Measurements from ENCODE around the gene LSM4.
"Not testable (repeated sequence)": the region's sequence is repeated elsewhere in the genome, so short reads cannot be mapped to it uniquely, and the experiment has no call there.

LSM4 gene

DNA sequence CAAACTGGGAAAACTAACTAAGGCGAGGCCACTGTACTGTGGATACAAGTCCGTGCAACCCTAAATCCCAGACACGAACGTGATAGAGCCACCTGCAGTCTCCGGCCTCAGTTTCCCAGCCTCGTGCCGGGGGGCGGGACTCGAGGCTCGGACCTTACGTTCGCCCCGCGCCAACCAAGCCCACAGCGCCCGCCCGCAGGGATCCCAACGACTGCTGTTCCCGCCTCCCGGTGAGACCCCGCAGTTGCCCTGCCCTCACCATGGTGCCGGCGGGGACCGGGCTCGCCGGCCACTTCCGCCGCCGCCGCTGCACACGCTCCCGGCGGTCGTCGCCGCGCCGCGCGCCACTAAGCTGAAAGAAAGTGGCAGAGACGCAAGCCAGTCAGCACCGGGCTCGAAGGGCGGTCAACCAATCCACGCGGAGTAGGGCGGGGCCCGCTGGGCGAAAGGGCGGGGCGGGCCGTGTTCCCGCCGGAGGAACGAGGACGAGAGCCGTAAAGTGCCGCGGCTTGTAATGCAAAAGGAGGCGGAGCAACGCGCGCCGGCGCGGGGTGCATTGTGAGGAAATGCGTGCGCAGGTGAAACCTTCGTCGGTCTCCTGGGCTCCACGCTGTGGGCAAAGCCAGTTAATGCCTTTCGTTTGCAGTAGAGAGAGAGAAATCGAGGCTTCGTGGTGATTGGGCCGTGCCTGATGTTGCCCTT lies at the start of gene LSM4:
Gene LSM4 (minus strand): TSS at position 318 of the 702 bp plus-strand sequence. CDS start 56 bp downstream, at position 262.
- peak within 1 kb of the TSS; percentile 65; the same call in 1 of the 2 replicates for H3K4me3 ChIP-seq (ENCODE audit: low read length)
- no peaks in the 10 kb centered on the region for H3K36me3 ChIP-seq (ENCODE audit: control insufficient read depth, insufficient read depth, low read length)
- DNase-seq (ENCODE audit: low read depth, low spot score) = peak; percentile 98
- no peaks in the 10 kb centered on the region for H3K4me1 ChIP-seq (ENCODE audit: control insufficient read depth, insufficient read depth, low read length)
- no CpG with 5 or more reads among the region's 75 CpGs for WGBS (ENCODE audit: insufficient coverage, insufficient read length)
- H3K9me3 ChIP-seq (ENCODE audit: control insufficient read depth, insufficient read depth, low read length) = no peaks in the 10 kb centered on the region
- no peaks in the 10 kb centered on the region for H3K27me3 ChIP-seq (ENCODE audit: control insufficient read depth, insufficient read depth, low read length)
- H3K27ac ChIP-seq (ENCODE audit: low read length) = no peak within 1 kb of the TSS

GRCh38 chr19:18368504-18369222 lies 45.8 kb upstream of the LSM4 start:
- Histone ChIP-seq H3K27ac (ENCODE audit: low read length) (no peak overlapping the region), H3K36me3 (ENCODE audit: control insufficient read depth, insufficient read depth, low read length) (no peaks in the 10 kb centered on the region; the same call in 1 of the 2 replicates), H3K4me1 (ENCODE audit: control insufficient read depth, insufficient read depth, low read length) (peaks cover 5% of the 10 kb centered on the region; the same call in 1 of the 2 replicates), H3K9me3 (ENCODE audit: control insufficient read depth, insufficient read depth, low read length) (no peaks in the 10 kb centered on the region), H3K4me3 (ENCODE audit: low read length) (no peak overlapping the region), H3K27me3 (ENCODE audit: control insufficient read depth, insufficient read depth, low read length) (no peaks in the 10 kb centered on the region)
- DNase-seq (ENCODE audit: low read depth, low spot score) = no peak
- no CpG with 5 or more reads among the region's 15 CpGs for whole genome bisulfite sequencing (ENCODE audit: insufficient coverage, insufficient read length)

DNA sequence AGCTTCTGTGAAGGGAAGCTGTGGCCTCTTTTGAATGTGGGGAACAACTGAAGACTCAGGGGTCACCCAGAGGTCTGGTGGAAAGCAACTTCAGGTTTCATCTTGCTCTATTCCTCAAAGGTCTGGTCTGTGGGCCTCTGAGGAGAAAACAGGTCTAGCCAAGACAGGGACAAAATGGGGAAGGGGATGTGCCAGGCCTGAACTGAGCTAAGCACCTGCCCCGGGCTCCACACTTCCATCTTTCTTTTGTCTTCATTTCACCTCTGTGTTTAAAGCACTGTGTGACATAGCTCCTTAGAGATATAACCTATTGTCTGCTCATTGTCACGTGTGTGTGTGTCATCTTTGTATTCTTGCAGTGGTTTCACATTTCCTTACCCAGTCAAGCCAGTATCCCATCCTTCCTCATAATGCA lies 43.2 kb upstream of the LSM4 start:
- Histone ChIP-seq H3K27ac (ENCODE audit: low read length) (no peak overlapping the region), H3K36me3 (ENCODE audit: control insufficient read depth, insufficient read depth, low read length) (no peaks in the 10 kb centered on the region; the same call in 1 of the 2 replicates), H3K4me1 (ENCODE audit: control insufficient read depth, insufficient read depth, low read length) (peaks cover 5% of the 10 kb centered on the region; the same call in 1 of the 2 replicates), H3K27me3 (ENCODE audit: control insufficient read depth, insufficient read depth, low read length) (no peaks in the 10 kb centered on the region), H3K4me3 (ENCODE audit: low read length) (no peak overlapping the region), H3K9me3 (ENCODE audit: control insufficient read depth, insufficient read depth, low read length) (no peaks in the 10 kb centered on the region)
- WGBS (ENCODE audit: insufficient coverage, insufficient read length) = no CpG with 5 or more reads among the region's 2 CpGs
- no peak for DNase-seq (ENCODE audit: low read depth, low spot score)

DNA sequence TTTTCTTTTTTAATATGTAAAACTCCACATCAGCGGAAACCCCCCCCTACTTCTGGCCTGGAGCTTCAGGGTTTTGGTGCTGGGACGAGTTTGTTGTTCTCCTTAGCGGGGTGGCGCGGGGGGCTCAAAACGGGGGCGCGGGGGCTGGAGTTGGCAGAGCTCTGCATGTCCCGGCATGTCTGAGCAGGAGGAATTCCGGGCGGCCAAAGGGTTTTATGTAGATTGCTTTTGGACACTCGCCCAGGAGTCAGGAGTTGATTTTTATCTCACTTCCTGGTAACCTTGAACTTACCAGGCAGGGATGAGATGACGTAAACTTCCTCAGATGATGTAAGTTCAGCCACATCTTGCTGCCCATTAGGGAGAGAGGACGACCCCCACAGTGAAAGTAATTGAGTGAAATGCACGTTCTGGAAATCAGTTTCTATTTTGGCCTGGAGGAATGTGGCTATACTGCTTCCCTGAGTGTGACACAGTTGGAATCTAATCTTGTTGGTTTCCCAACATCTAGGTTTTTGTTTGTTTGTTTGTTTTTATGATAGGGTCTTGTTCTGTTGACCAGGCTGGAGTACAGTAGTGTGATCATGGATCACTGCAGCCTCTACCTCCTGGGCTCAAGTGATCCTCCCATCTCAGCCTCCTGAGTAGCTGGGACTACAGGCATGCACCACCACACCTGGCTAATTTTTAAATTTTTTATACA lies 42.1 kb upstream of the LSM4 start:
- H3K4me3 ChIP-seq (ENCODE audit: low read length) = no peak overlapping the region
- H3K4me1 ChIP-seq (ENCODE audit: control insufficient read depth, insufficient read depth, low read length) = peaks cover 5% of the 10 kb centered on the region; the same call in 1 of the 2 replicates
- no CpG with 5 or more reads among the region's 15 CpGs for WGBS (ENCODE audit: insufficient coverage, insufficient read length)
- no peaks in the 10 kb centered on the region for H3K27me3 ChIP-seq (ENCODE audit: control insufficient read depth, insufficient read depth, low read length)
- no peak overlapping the region for H3K27ac ChIP-seq (ENCODE audit: low read length)
- DNase-seq (ENCODE audit: low read depth, low spot score) = no peak
- no peaks in the 10 kb centered on the region for H3K9me3 ChIP-seq (ENCODE audit: control insufficient read depth, insufficient read depth, low read length)
- H3K36me3 ChIP-seq (ENCODE audit: control insufficient read depth, insufficient read depth, low read length) = no peaks in the 10 kb centered on the region; the same call in 1 of the 2 replicates

- H3K9me3 ChIP-seq (ENCODE audit: control insufficient read depth, insufficient read depth, low read length); DNase-seq (ENCODE audit: low read depth, low spot score); H3K4me3 ChIP-seq (ENCODE audit: low read length); H3K27ac ChIP-seq (ENCODE audit: low read length); H3K36me3 ChIP-seq (ENCODE audit: control insufficient read depth, insufficient read depth, low read length); H3K27me3 ChIP-seq (ENCODE audit: control insufficient read depth, insufficient read depth, low read length); H3K4me1 ChIP-seq (ENCODE audit: control insufficient read depth, insufficient read depth, low read length): not testable (repeated sequence)
- no CpG with 5 or more reads among the region's 11 CpGs for WGBS (ENCODE audit: insufficient coverage, insufficient read length)
Observed at GRCh38 chr19:18364277-18364825, 41.5 kb upstream of the LSM4 start.

- no CpG with 5 or more reads among the region's 6 CpGs for WGBS (ENCODE audit: insufficient coverage, insufficient read length)
- H3K9me3 ChIP-seq (ENCODE audit: control insufficient read depth, insufficient read depth, low read length) = no peaks in the 10 kb centered on the region
- DNase-seq (ENCODE audit: low read depth, low spot score) = no peak
- no peaks in the 10 kb centered on the region for H3K27me3 ChIP-seq (ENCODE audit: control insufficient read depth, insufficient read depth, low read length)
- no peaks in the 10 kb centered on the region; the same call in 1 of the 2 replicates for H3K36me3 ChIP-seq (ENCODE audit: control insufficient read depth, insufficient read depth, low read length)
- no peak overlapping the region for H3K27ac ChIP-seq (ENCODE audit: low read length)
- H3K4me1 ChIP-seq (ENCODE audit: control insufficient read depth, insufficient read depth, low read length) = peaks cover 5% of the 10 kb centered on the region; the same call in 1 of the 2 replicates
- no peak overlapping the region for H3K4me3 ChIP-seq (ENCODE audit: low read length)
Observed at GRCh38 chr19:18363787-18364186, 40.9 kb upstream of the LSM4 start.

GRCh38 chr19:18362934-18363542 lies 40.2 kb upstream of the LSM4 start:
- H3K36me3 ChIP-seq (ENCODE audit: control insufficient read depth, insufficient read depth, low read length) = no peaks in the 10 kb centered on the region; the same call in 1 of the 2 replicates
- no peak for DNase-seq (ENCODE audit: low read depth, low spot score)
- no peaks in the 10 kb centered on the region for H3K9me3 ChIP-seq (ENCODE audit: control insufficient read depth, insufficient read depth, low read length)
- no peak overlapping the region for H3K4me3 ChIP-seq (ENCODE audit: low read length)
- H3K27me3 ChIP-seq (ENCODE audit: control insufficient read depth, insufficient read depth, low read length) = no peaks in the 10 kb centered on the region
- H3K27ac ChIP-seq (ENCODE audit: low read length) = no peak overlapping the region
- WGBS (ENCODE audit: insufficient coverage, insufficient read length) = no CpG with 5 or more reads among the region's 17 CpGs
- H3K4me1 ChIP-seq (ENCODE audit: control insufficient read depth, insufficient read depth, low read length) = peaks cover 5% of the 10 kb centered on the region; the same call in 1 of the 2 replicates

- no CpG with 5 or more reads among the region's 8 CpGs for WGBS (ENCODE audit: insufficient coverage, insufficient read length)
- Histone ChIP-seq H3K27ac (ENCODE audit: low read length) (no peak overlapping the region), H3K4me3 (ENCODE audit: low read length) (no peak overlapping the region), H3K4me1 (ENCODE audit: control insufficient read depth, insufficient read depth, low read length) (peaks cover 5% of the 10 kb centered on the region; the same call in 1 of the 2 replicates), H3K36me3 (ENCODE audit: control insufficient read depth, insufficient read depth, low read length) (peaks cover 5% of the 10 kb centered on the region), H3K27me3 (ENCODE audit: control insufficient read depth, insufficient read depth, low read length) (no peaks in the 10 kb centered on the region), H3K9me3 (ENCODE audit: control insufficient read depth, insufficient read depth, low read length) (no peaks in the 10 kb centered on the region)
- DNase-seq (ENCODE audit: low read depth, low spot score) = no peak
Observed at GRCh38 chr19:18361646-18362045, 38.8 kb upstream of the LSM4 start.

- no peaks in the 10 kb centered on the region for H3K27me3 ChIP-seq (ENCODE audit: control insufficient read depth, insufficient read depth, low read length)
- DNase-seq (ENCODE audit: low read depth, low spot score) = no peak
- H3K4me3 ChIP-seq (ENCODE audit: low read length) = no peak overlapping the region
- peaks cover 5% of the 10 kb centered on the region; the same call in 1 of the 2 replicates for H3K36me3 ChIP-seq (ENCODE audit: control insufficient read depth, insufficient read depth, low read length)
- H3K9me3 ChIP-seq (ENCODE audit: control insufficient read depth, insufficient read depth, low read length) = no peaks in the 10 kb centered on the region
- H3K4me1 ChIP-seq (ENCODE audit: control insufficient read depth, insufficient read depth, low read length) = no peaks in the 10 kb centered on the region
- no CpG with 5 or more reads among the region's 3 CpGs for WGBS (ENCODE audit: insufficient coverage, insufficient read length)
- no peak overlapping the region for H3K27ac ChIP-seq (ENCODE audit: low read length)
Observed at GRCh38 chr19:18357041-18357440, 34.2 kb upstream of the LSM4 start.

- H3K27ac ChIP-seq (ENCODE audit: low read length); H3K4me3 ChIP-seq (ENCODE audit: low read length); H3K9me3 ChIP-seq (ENCODE audit: control insufficient read depth, insufficient read depth, low read length); H3K36me3 ChIP-seq (ENCODE audit: control insufficient read depth, insufficient read depth, low read length); H3K4me1 ChIP-seq (ENCODE audit: control insufficient read depth, insufficient read depth, low read length); DNase-seq (ENCODE audit: low read depth, low spot score); H3K27me3 ChIP-seq (ENCODE audit: control insufficient read depth, insufficient read depth, low read length): not testable (repeated sequence)
- no CpG with 5 or more reads among the region's 7 CpGs for WGBS (ENCODE audit: insufficient coverage, insufficient read length)
Observed at GRCh38 chr19:18354743-18355142, 31.9 kb upstream of the LSM4 start.

Data from iPS DF 6.9 (cell line).